Subcutaneous adipose tissue (tissue), 4 donors: ENCODE results near the gene SGIP1. TPM values are rescaled to one million over a fixed set of nuclear protein-coding genes. Genes with fewer than 3 reads are reported as not detected.

Experiments used
- CTCF ChIP-seq: fragments of 450-650 bp; IDR thresholded peaks from one replicate; pipeline ENCODE4 v1.5.1; 2016; ENCODE audit warnings: low read depth, mild to moderate bottlenecking, control low read depth, antibody characterized with exemption, moderate library complexity
- total RNA-seq, 4 donors: library from RNA; depleted of rRNA; stranded (reverse); fragments of >200 nt; gene quantifications; one replicate each; pipeline ENCODE4 v1.1.0, GENCODE V29; 2016

Gene SGIP1
- total RNA-seq, 4 donors from 2014 or later: 5.9 to 23.1 (median 18.0) TPM

- TF ChIP-seq CTCF: no peak
Observed at GRCh38 chr1:66605419-66605997, 71.6 kb downstream of the SGIP1 start.

- TF ChIP-seq CTCF: no peak
Observed at GRCh38 chr1:66606362-66607065, 72.6 kb downstream of the SGIP1 start.

GRCh38 chr1:66607458-66607857, 73.5 kb downstream of the SGIP1 start:
- TF ChIP-seq CTCF: no peak

- TF ChIP-seq CTCF: no peak
Observed at GRCh38 chr1:66613187-66613586, 79.2 kb downstream of the SGIP1 start.

GRCh38 chr1:66617362-66618184, 83.6 kb downstream of the SGIP1 start:
- TF ChIP-seq CTCF: no peak

- no peak for TF ChIP-seq CTCF
Observed at GRCh38 chr1:66618390-66618789, 84.4 kb downstream of the SGIP1 start.

- TF ChIP-seq CTCF: no peak
Observed at GRCh38 chr1:66623812-66624211, 89.9 kb downstream of the SGIP1 start.
